GM12892 (cell line): ENCODE results near the gene SVBP.

Source experiments
- POLR2A ChIP-seq: IDR thresholded peaks from 2 replicates; pipeline ENCODE4 v1.6.1; 2011; ENCODE audit warnings: low read depth, low read length, control low read depth
- TAF1 ChIP-seq: IDR thresholded peaks from 2 replicates; pipeline ENCODE4 v1.6.1; 2011; ENCODE audit warnings: low read depth, mild to moderate bottlenecking, control low read depth, low read length, borderline replicate concordance

GRCh38 chr1:42841010-42841409 lies 23.8 kb upstream of the SVBP start:
- TF ChIP-seq POLR2A (no peak), TAF1 (no peak)
